Activated CD8-positive, alpha-beta memory T cell treated with anti-CD3 and anti-CD28 coated beads for 48 hours (primary cell): ENCODE measurements around the gene D2HGDH.

ENCODE experiments used
- DNase-seq, 3 experiments: peaks; one replicate each; pipeline ENCODE4 v3.0.0-alpha.2; 2020; ENCODE audit warnings: low read depth in 2 of 3, low spot score in 2 of 3

The D2HGDH gene

GRCh38 chr2:241734467-241735208 is at the start of gene D2HGDH:
TSS of gene D2HGDH (plus strand) at chr2:241734630. CDS start at chr2:241735225, 595 bp downstream.
- DNase-seq: peak; percentile 86 to 96 (median 92)

GRCh38 chr2:241686324-241686649 is 48.1 kb upstream of the D2HGDH start:
- no peak for DNase-seq

- DNase-seq: peak; percentile 90 to 93 (median 93)
These were observed 47.6 kb upstream of the D2HGDH start, which contains the start of gene DTYMK for GRCh38 chr2:241686650-241687425. TSS of gene DTYMK (minus strand) at chr2:241686815. CDS start at chr2:241686783, 32 bp downstream.

GRCh38 chr2:241689306-241689705 is 45.1 kb upstream of the D2HGDH start:
- DNase-seq: no peak

GRCh38 chr2:241690202-241690717 is 44.2 kb upstream of the D2HGDH start:
- DNase-seq: no peak

DNA sequence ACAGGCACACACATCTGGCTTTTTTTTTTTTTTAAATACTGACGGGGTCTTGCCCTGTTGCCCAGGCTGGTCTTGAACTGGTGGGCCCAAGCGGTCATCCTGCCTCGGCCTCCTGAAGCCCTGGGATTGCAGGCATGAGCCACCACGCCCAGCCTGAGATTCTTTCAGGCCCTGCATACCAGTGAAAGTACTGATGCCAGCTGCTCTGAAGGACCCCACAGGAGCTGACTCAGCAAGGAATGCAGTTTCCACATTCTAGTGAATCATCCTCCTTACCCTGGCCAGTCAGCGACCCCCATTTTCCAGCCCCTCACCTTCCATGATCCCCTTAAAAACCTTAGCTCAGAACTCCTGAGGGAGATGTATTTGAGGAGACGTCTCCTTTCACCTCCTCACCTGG is 42.0 kb upstream of the D2HGDH start:
- DNase-seq: no peak

DNA sequence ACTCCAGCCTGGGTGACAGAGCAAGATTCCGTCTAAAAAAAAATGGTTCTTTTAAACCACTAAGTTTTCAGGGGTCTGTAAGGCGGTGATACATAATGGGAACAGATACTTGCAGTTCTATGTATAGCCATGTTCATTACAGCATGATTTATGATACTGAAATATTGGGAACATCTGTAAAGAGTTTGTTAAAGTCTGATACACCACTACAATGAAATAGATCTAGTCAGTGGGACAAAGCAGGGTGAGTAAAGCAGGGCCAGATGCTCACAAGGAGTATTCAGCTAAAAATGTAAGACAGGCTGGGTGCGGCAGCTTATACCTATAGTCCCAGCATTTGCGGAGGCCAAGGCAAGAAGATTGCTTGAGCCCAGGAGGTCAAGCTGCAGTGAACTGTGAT is 38.8 kb upstream of the D2HGDH start:
- DNase-seq: no peak

- no peak for DNase-seq
These were observed 33.4 kb upstream of the D2HGDH start for GRCh38 chr2:241701149-241701398.

GRCh38 chr2:241701399-241702154 is 32.9 kb upstream of the D2HGDH start, which contains the start of gene ING5:
TSS of gene ING5 (plus strand) at chr2:241702039. CDS start at chr2:241702066, 27 bp downstream.
- peak; percentile 90 to 97 (median 92) for DNase-seq

- peak; percentile 76 to 91 (median 88) for DNase-seq
These were observed 32.0 kb upstream of the D2HGDH start for GRCh38 chr2:241702155-241703031.

- DNase-seq: no peak
These were observed 31.3 kb upstream of the D2HGDH start for GRCh38 chr2:241703032-241703604.

DNA sequence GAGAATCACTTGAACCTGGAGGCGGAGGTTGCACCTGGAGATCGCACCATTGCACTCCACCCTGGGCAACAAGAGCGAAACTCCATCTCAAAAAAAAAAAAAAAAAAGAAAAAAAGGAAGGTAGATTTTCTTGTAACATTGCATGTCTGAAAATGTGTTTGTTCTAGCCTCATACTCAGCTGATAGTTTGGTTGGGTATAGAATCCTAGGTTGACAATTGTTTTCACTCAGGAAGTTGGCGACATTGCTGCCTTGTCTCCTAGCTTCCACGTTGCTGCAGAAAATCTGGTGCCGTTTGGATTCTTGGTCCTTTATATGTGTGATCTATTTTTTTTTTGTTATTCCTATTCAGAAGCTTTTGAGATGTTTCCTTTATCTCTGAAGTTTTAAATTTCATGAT is 27.9 kb upstream of the D2HGDH start:
- DNase-seq: no peak

DNA sequence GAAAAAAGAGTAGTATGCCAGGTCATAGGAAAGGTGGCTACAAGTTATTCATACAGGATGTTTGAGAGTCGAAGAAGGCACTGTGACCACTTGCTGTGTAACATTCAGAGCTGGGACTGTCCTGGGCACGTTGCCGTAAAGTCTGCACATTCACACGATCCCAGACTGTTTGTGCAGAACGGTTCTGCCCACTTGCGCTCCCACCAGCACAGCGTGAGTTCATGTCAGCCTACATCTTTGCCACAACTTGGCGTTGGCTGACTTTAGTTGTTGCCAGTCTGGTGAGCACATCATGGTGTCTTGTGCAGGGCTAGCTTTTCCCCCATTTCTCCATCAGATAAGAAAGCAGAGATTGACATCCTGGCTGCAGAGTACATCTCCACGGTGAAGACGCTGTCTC is 25.6 kb upstream of the D2HGDH start:
- no peak for DNase-seq

GRCh38 chr2:241719093-241719492 is 15.3 kb upstream of the D2HGDH start:
- DNase-seq: no peak

DNA sequence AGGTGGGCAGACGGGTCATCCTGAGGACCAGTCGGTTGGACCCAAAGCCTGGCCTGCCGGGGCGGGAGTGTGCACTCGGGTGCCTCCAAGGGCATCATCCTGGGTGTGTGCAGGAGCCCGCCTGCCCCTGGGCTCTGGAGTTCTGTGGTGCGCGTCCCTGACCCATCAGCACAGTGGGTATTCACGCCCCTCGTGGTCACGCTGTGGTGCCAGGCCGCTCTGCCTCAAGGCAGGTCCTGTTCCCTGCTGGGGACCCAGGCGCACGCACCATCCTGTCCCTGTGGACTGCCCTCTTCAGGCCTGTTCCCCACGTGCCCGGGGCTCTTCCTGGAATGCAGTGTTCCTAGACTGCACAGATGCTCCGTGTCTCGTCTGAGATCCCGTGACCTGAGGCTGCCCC is 14.3 kb upstream of the D2HGDH start:
- DNase-seq: no peak

DNA sequence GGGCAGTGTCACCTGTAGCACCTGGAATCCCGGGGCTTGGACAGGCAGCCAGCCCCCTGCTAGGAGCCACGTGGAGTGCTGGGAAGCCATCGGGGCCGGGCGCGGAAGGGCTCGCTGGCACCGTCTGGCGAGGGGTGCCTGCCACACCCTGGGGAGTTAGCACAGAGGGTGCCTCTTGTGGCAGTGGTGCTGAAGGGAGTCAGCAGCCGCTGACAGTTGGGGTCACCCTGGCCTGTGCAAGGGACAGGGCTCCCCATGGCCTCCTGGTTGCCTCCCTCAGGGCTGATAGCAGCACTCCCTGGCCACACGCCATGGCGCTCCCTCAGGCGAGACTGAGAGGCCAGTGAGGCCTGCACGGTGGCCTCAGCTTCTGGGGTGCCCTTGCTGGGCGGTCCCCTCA is 13.9 kb upstream of the D2HGDH start:
- DNase-seq: no peak

- no peak for DNase-seq
These were observed 12.6 kb upstream of the D2HGDH start for GRCh38 chr2:241721852-241722251.

GRCh38 chr2:241722896-241723454 is 11.5 kb upstream of the D2HGDH start:
- no peak for DNase-seq

GRCh38 chr2:241724259-241724974 is 10.0 kb upstream of the D2HGDH start:
- no peak for DNase-seq
